Gastrocnemius medialis (tissue), 4 donors: Measurements from ENCODE around the gene LPIN3.

Source experiments
- CTCF ChIP-seq, 5 experiments: fragments of 450-650 bp in 3 of 5; fragments of 200-600 bp in 2 of 5; sonication (generic) in 2 of 5; IDR thresholded peaks in 4 of 5; conservative IDR thresholded peaks in 1 of 5; 1 replicate in 4 of 5; 2 replicates in 1 of 5; pipeline ENCODE4 v1.5.1; 2016 to 2019; ENCODE audit warnings: antibody characterized with exemption in 5 of 5, mild to moderate bottlenecking in 3 of 5, moderate library complexity in 3 of 5
- POLR2A ChIP-seq, 2 donors: fragments of 450-650 bp; IDR thresholded peaks; one replicate each; pipeline ENCODE4 v1.6.1; 2017; ENCODE audit warnings: antibody characterized with exemption in 2 of 2, mild to moderate bottlenecking in 2 of 2, moderate library complexity in 2 of 2

GRCh38 chr20:41392871-41393704, 52.5 kb downstream of the LPIN3 start:
- TF ChIP-seq CTCF (IDR thresholded peaks at IDR 0.05 in 4 of 5, conservative IDR thresholded peaks at IDR 0.05 in 1 of 5) (no peak), POLR2A (IDR thresholded peaks at IDR 0.05) (no peak)
